GM10266 (cell line): ENCODE results near the gene COLEC12.

ENCODE experiments used
- DNase-seq: peaks from one replicate; pipeline ENCODE4 v3.0.0; 2012; ENCODE audit errors: extremely low spot score
- TF ChIP-seq, protein P1 (sequence below): IDR thresholded peaks from 2 replicates; pipeline ENCODE4 v1.5.1; 2012; ENCODE audit warnings: mild to moderate bottlenecking, low read depth; ENCODE audit not compliant: control insufficient read depth, insufficient read depth; ENCODE audit errors: missing control alignments

Gene COLEC12

DNA sequence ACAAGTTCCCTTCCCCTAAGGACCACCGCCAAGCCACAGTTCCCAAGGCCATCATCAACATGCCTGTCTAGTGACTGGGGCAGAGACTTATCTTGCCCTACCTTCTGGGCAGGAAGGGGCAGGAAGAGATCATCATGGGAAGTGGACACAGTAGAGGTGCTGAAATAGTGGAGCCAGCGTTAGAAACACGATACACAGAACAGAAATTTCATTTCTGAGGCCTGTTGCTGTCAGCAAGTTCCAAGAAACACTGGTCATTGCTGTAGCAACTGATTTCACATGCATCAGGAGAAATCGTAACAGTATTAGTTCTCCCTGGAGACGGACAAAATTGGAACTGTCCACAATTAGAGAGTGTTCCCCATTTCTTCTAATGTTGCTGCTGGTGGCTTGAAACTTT is 83.0 kb downstream of the COLEC12 start:
- TF ChIP-seq, protein P1, sequence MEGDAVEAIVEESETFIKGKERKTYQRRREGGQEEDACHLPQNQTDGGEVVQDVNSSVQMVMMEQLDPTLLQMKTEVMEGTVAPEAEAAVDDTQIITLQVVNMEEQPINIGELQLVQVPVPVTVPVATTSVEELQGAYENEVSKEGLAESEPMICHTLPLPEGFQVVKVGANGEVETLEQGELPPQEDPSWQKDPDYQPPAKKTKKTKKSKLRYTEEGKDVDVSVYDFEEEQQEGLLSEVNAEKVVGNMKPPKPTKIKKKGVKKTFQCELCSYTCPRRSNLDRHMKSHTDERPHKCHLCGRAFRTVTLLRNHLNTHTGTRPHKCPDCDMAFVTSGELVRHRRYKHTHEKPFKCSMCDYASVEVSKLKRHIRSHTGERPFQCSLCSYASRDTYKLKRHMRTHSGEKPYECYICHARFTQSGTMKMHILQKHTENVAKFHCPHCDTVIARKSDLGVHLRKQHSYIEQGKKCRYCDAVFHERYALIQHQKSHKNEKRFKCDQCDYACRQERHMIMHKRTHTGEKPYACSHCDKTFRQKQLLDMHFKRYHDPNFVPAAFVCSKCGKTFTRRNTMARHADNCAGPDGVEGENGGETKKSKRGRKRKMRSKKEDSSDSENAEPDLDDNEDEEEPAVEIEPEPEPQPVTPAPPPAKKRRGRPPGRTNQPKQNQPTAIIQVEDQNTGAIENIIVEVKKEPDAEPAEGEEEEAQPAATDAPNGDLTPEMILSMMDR, result no peak
- no peak for DNase-seq

DNA sequence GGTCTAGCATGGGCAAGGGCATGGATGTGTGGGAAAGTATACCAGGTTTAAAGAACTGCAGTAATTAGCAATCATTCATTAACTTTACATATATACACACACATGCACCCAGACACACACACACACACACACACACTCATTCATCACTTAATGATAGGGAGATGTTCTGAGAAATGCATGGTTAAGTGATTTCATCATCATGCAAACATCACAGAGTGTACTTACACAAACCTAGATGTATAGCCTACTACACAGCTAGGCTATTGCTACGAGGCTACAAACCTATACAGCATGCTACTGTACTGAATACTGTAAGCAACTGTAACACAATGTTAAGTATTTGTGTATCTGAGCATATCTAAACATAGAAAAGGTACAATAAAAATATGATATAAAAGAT is 83.6 kb downstream of the COLEC12 start:
- no peak for DNase-seq
- TF ChIP-seq, protein P1, result no peak

DNA sequence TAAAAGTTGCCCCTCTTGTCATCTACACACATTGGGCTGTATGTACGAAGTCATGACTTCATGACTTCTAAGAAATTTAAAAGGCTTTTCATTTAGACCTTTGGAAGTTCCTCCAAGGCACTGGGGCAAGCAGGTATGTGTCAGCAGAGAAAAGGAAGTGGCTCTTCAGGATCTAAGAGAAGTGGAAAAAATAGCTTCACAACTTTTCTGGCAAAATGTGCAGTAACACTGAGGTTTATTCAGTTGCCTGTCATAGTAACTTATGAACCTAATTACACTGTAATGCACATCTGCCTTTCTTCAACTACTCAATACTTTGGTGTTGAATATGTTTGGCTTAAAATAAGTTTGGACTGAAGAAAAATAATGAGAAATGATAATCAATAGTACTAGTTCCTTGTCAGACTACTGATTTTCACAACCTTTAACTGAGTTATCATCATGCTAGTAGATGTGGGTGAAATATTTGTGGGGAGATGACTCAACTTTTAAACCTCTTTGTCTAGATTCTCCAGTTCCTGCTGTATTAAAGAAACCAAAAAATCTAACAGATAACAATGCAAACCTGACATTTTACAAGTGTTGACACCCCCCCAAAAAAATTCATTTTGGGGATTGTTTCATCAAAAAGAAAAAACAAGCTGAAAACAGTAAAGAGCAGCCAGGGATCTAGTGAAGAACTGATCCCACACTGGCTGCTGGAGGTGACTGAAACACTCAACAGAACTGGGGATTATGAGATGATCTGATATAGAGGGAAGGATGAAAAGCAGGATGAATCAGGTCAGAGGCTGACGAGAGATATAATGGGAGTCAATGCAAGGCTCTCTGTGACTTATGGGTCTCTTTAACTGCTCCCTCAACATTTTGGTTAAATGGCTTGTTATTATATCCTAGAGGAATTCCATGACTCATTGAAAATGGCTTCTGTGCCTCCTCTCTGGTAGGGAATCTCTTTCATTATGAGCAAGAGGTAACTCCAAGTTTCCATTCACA is 84.6 kb downstream of the COLEC12 start:
- DNase-seq, result no peak
- TF ChIP-seq, protein P1, result no peak

DNA sequence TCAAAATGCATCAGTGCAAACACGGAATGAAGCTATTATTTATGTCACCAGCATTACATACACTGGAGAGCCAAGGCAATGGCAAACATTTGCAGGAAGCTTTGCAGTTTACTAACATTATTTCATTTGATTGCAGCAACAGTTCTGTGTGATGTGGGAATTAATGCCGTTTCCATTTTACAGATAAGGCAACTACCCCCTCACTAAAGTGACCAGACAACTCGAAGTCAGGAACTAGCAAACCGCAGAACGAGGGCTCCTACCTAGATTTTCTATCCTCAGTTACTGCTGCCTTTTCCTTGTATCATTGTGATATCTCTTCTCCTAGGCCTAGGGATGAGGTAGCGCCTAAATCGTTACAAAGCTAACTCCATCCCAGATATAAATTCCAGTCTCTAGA is 85.5 kb downstream of the COLEC12 start:
- no peak for DNase-seq
- TF ChIP-seq, protein P1, result no peak

DNA sequence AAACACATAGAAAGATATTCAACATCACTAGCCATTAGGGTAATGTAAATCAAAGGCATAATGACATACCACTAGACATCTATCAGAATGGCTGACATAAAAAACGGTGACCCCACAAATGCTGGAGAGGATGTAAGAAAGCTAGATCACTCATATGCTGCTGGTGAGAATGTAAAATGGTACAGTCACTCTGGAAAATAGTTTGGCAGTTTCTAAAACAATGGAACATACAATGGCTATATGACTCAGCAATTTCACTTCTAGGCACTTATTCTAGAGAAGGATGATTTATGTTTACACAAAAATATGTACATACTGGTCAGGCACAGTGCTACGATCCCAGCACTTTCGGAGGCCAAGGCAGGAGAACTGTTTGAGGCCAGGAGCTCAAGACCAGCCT is 87.3 kb downstream of the COLEC12 start:
- TF ChIP-seq, protein P1, result no peak
- DNase-seq, result no peak

DNA sequence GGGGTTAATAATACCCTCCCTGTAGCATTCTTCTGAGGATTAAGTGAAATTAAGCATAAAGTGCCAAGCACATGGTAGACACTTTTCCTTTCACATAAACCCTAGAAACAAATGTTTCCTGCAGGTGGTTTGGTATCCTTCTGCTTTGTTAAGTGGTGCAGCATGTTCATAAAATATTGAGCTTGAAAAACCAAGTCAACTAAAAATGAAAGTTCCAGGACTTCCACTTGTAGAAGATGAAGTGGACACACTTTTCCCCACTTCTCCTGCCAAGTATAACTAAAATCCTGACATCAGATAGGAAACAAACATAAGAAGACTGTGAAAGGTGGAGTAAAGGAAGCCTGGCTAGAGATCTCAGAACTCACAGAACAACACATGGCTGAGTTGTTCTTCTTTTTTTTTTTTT is 90.5 kb downstream of the COLEC12 start:
- TF ChIP-seq, protein P1, result no peak
- no peak for DNase-seq

DNA sequence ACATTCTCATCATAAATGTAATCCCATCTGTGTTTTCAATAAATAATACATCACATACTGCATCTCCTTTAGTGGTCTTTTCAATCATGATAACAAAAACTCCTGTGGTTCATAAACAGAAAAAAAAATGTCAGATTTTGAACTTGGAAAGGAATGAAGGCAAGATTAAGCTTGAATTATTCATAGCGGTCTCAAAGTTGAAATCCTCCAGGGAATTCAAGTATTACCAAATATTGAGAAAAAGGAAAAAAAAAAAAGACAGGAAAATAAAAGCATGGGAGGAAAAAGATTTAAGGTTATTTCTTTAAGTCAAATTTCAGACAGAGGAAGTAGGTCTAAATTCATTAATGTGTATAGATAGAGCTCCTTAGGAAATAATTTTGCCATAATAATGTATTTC is 92.1 kb downstream of the COLEC12 start:
- DNase-seq, result no peak
- TF ChIP-seq, protein P1, result no peak
